Caki2 (cell line): ENCODE results near the gene LMF1. TPM values are rescaled to one million over a fixed set of nuclear protein-coding genes. Genes with fewer than 3 reads are reported as not detected.
"Not testable (repeated sequence)": the region's sequence is repeated elsewhere in the genome, so short reads cannot be mapped to it uniquely, and the experiment has no call there.

ENCODE experiments used
- DNase-seq: peaks from one replicate; pipeline ENCODE4 v3.0.0-alpha.2; 2015; ENCODE audit warnings: low read depth
- in situ Hi-C: cut with HindIII; loops from 2 replicates; pipeline ENCODE4 v1.10.0; 2016; ENCODE audit warnings: low sequenced_read_pairs, low pct_unique_long_range_greater_than_20kb, mixed read lengths
- total RNA-seq: library from RNA; depleted of rRNA; stranded (reverse); fragments of >200 nt; shearing (Covaris generic); gene quantifications from 2 replicates; pipeline ENCODE4 v1.2.3, GENCODE V29; 2014; ENCODE audit warnings: low replicate concordance

Gene LMF1
- total RNA-seq, 1 experiment from 2014 or later = 16.5 TPM

DNA sequence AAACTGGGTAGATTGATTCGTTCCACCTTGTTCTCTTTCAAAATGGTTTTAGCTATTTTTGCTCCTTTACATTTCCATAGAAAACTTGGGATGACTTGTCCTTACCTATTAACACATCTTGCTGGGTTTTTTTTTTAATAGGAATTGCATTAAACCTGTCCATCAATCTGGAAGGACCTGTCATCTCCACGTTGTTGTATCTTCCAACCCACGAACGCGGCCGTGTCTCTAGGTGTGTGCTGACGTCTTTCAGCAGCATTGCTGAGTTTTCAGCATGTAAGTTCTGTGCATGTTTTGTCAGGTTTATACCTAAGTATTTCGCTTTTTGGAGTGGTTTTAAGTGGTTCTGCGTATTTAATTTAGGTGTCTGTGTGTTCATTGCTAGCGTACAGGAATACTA, 109.9 kb downstream of the LMF1 start:
- in situ Hi-C loops = no loop called here
- DNase-seq = no peak

DNA sequence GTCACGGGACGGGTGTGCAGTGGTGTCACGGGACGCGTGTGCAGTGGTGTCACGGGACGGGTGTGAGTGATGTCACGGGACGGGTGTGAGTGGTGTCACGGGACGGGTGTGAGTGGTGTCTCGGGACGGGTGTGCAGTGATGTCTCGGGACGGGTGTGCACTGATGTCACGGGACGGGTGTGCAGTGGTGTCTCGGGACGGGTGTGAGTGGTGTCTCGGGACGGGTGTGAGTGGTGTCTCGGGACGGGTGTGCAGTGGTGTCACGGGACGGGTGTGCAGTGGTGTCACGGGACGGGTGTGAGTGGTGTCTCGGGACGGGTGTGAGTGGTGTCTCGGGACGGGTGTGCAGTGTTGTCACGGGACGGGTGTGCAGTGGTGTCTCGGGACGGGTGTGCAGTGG, 111.8 kb downstream of the LMF1 start:
- DNase-seq, in situ Hi-C loops: not testable (repeated sequence)

DNA sequence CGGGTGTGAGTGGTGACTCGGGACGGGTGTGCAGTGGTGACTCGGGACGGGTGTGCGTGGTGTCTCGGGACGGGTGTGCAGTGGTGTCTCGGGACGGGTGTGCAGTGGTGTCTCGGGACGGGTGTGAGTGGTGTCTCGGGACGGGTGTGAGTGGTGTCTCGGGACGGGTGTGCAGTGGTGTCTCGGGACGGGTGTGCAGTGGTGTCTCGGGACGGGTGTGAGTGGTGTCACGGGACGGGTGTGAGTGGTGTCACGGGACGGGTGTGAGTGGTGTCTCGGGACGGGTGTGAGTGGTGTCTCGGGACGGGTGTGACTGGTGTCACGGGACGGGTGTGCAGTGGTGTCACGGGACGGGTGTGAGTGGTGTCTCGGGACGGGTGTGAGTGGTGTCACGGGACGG, 112.3 kb downstream of the LMF1 start:
- DNase-seq, in situ Hi-C loops: not testable (repeated sequence)

DNA sequence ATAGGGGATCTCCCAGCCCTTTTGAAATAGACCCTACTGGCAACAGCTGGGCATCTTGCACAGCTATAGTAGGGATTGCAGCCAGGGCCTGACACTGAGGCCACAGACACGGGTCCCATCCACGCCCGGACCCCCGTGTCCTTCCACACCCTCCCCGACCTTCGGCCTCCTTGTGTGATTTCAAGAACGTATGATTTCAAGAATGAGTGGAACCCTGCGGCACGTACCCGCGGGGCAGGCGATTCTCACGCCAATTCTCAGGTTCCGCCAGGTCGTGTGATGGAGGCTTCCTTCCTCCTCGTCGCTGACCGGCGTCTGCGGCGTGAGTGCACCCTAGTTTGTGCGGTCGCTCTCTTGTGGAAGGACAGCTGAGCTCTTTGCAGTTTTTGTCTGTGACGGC, 114.0 kb downstream of the LMF1 start:
- no peak for DNase-seq
- in situ Hi-C loops = no loop called here

DNA sequence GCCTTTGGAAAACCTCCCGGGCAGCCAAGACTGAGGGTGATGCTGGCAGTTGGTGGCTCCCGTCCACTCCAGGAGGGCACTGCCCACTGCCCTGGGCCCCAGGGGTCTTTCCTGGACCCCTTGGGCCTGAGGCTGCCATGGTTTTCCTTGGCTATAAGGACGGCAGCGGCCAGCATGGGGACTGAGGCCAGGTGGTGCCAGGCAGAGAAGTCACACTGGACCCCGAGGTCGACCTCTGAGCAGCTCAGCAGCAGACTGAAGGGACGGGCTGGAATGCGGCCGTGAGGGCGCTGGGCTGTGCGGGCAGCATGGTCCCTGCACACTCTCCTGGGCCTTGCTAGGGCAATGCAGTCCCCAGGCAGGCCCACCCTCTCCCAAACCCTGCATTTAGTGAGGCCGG, 114.7 kb downstream of the LMF1 start:
- in situ Hi-C loops = no loop called here
- DNase-seq = no peak

DNA sequence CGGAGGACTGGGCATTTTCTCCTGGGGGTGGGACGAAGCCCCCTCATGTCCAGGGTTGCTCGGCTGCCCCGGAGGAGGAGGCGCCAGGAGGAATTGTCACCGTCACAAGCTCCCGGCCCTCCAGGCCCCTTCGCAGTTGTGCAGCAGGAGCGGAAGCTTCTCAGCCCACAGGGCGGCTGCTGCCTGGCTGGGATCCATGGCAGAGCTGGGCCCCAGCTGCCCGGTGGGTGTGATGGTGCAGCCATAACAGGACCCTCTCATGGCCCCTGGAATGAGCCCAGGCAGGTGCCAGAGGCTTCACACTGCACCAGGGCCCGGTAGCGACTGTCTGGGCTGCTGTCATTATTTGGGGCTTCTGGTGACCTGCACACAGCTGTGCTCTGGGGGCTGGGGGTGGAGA, 115.3 kb downstream of the LMF1 start:
- no peak for DNase-seq
- in situ Hi-C loops = no loop called here

DNA sequence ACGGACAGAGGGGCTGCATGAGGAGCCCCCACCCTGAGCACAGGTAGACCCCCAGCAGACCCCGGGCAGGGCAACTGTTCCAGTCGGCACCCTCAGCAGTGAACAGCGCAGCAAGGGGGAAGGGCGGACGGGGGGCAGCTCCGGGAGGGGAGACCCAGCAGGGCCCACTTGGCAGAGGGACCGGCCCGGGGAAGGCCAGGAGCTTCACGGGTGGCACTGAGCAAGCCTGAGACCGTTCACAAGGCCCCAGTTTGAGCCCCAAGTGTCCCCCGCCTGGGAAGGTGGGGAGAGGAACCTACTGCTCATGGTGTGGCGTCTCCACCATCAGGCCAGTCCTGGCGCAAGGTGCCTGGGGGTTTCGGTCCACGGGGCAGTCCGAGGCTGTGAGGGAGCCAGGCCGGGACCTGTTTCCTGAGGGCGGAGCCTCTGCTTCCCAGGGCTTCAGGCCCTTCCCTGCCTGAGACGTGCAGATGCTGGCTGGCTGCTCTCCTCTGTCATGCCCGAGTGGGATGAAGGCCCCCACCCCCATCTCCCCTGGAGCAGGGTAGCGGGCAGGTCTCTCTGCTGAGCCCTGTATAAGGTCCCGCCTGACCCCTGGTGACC, 115.9 kb downstream of the LMF1 start:
- in situ Hi-C loops = no loop called here
- no peak for DNase-seq

DNA sequence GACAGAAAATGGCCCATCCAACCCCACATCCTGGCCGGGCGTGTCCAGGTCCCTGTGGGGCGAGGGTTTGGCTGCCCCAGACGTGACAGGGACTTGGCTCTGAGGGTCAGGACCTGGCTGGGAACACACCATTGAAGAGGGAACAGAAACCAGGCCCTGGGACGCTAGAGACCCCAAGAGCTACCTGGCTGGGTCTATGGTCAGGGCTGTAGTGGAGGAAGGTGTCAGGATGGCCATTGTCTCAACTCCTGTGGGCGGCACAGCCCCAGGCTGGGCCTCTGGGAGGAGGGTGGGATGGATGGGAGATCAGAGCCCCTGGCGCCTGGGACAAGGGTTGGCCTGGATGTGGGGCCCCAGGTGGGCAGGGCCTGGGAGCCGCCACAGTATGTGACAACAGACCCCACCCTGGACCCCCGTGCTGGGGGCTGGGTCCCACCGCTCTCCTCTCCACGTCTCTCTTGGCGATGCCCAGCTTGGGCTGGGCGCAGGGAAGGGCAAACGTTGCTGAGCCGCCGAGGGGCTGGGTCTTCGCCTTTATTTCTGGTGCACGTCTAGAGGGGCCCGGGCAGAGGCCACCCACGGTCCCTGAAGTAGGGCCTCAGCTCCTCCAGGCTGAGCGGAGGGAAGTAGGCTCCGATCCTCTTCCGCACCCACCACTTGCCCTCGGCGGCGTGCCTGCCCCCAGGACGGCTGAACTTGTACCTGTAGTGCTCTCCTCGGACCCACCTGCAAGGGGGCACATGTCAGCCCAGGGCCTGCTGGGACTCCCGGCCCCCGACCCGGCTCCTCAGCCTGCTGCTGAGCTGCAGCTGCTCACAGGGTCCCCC, 116.6 kb downstream of the LMF1 start:
- in situ Hi-C loops = no loop called here

DNA sequence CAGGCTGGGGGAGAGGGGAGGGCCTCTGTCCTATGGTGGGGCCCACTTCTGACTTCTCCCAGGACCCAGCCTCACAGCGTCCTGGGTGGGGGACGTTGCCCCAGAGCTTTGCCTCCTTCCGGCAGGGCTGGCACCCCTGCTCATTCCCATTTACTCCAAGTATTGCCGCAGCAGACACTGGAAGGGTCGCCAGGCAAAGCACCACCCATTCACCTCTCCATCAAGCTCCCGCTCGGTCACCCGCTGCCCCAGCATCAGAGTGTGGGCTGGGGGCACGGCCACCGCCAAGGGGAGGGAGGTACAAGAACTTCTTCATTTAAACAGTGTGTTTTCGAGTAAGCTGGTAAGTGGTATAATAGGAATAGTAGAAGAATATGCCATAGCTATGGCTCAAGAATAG, 117.5 kb downstream of the LMF1 start:
- DNase-seq = no peak
- in situ Hi-C loops = no loop called here

More for the DNA sequence above, 116.6 kb downstream of the LMF1 start:
- DNase-seq = no peak

DNA sequence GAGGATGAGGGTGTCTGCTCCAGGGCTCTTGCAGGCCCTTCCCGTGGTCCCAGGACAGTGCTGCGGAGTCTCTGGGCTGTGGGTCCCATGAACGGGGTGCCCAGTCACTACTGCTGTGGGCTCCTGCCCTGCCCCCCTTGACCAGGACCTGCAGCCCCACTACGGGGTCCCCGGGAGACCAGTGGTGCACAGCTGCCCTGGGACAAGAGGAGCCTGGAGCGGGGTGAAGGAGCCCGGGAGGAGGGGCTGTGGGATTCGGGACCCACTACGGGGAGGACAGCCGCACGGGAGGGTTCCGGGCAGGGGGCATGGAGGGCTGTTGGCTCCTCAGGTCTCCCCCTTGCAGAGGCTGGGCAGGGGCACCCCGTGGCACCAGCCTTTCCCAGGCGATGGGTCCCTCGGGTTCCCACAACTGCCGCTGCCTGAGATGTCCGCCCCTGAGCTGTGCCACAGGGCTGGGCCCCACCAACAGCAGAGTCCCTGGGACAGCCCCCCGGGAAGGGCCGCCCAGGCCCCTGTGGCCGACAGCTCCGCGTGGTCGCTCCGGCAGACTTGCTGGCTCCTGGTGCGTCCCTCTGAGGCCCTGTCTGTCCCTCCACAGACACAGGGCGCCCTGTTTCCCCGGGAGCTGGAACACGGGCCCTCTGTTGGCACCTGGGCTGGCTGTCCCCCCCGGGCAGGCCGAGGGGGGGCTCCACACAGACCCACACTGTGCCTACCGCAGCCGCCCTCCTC, 118.2 kb downstream of the LMF1 start:
- in situ Hi-C loops = no loop called here
- no peak for DNase-seq

DNA sequence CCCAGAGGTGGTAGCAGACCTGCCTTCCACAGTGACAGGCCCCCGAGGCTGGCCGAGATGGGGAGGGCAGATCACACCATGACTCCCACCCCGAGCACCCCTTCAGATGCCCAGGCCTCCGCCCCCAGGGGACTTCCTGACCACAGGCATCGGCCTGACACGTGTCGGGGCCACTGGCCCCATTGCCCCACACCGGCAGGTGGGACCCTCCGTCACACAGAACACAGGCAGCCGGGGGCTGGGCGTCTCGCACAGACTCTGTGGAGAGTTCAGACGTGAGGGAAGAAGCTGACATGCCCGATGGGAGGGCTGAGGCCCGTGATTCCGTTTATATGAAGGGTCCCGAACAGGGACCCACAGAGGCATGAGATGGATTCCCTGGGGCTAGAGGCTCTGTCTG, 118.9 kb downstream of the LMF1 start:
- in situ Hi-C loops = no loop called here
- no peak for DNase-seq

DNA sequence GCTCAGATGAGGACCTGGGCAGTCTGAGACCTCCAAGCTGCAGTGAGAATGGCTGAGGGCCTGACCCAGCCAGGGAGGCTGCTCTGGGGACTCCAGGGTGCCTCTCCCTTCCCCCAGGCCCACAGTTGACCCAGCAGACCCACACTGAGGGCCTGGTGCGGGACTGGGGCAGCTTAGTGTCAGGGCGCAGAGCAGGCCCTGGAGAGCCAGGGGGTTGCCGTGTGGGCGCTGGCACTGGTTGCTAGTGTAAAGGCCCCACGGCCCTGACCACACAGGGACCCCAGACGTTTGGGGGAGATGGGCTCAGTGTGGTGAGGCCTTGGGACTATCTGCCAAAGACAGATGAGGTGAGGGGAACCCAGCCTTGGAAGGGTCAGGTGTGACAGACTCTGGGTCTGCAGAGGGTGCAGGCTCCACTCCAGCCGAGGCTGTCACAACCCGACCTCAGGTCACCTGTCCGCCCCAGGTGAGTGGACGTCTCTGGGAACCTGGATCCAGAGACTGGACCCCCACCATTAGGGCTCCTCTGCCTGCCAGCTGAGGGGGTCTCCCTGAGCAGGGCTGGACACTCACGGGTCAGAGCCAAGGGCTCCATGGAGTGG, 119.5 kb downstream of the LMF1 start:
- in situ Hi-C loops = no loop called here
- no peak for DNase-seq

DNA sequence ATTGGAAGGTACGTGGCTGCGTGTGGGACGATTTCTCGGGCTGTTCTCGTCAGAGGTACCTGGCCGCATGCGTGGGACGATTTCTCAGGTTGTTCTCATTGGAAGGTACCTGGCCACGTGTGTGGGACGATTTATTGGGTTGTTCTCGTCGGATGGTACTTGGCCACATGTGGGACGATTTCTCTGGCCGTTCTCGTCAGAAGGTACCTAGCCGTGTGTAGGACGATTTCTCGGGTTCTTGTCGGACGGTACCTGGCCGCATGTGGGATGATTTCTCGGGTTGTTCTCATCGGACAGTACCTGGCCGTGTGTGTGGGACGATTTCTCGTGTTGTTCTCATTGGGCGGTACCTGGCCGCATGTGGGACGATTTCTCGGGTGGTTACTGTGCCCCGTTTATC, 120.1 kb downstream of the LMF1 start:
- in situ Hi-C loops = no loop called here
- no peak for DNase-seq

DNA sequence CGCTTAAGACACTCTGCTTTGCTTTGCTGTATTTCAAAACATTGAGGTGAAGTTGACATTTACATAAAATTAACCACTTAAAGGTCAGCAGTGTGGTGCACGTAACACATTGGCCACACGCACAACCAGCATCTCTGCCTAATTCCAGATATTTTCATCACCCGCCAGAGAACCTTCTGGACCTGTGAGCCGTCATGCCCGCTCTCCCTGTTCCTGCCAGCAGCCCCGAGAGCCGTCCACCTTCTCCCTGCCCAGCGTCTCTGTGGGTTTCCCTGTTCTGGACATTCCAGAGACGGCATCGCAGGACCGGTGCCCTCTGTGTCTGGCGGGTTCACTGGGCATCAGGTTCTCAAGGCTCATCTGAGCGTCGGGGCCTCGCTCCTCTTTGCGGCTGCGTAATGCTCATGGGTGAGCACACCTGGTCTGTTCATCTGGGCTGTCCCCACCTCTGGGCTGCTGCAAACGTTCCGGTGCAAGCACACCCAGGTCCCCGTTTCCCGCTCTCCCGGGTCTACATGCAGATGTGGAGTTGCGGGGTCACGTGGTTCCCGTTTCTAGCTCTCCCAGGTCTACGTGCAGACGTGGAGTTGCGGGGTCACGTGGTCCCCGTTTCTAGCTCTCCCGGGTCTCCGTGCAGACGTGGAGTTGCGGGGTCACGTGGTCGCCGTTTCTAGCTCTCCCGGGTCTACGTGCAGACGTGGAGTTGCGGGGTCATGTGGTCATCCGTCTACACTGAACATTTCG, 122.1 kb downstream of the LMF1 start:
- no peak for DNase-seq
- in situ Hi-C loops = no loop called here

DNA sequence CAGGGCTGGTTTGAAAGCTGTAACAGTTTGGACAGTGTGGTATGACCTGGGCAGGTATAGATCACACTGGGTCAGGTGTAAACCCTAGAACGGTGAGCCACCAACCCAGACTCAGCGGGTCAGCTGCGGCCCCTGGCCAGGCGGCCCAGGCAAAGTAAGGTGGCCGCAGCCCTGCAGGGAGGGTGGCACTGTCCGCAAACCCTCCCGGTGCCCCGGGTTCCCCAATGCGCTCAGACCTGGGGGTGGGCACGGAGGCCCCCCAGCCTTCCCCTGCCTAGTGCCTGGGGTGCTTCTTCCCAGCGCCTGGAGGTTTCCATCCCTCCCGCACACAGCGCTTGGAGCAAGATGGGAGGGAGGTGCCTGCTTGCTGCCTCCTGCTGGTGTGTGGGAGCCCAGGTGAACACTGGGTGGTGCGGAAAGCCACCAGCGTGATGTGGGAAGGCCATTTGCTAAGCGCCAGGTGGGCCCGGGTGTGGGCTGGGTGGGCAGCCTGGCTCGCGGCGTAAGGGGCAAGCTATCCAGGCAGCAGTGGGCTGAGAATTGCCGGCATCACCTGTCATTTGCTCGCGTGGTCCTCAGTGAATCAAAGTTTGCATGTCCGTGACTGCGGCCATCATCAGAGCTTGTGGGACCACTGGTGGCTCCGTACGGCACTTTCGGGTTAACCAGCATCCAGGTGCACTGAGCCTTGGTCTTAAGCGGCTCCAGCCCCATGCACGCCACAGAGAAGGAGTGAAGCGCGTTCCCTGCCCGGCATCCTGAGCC, 122.9 kb downstream of the LMF1 start:
- no peak for DNase-seq
- in situ Hi-C loops = no loop called here

DNA sequence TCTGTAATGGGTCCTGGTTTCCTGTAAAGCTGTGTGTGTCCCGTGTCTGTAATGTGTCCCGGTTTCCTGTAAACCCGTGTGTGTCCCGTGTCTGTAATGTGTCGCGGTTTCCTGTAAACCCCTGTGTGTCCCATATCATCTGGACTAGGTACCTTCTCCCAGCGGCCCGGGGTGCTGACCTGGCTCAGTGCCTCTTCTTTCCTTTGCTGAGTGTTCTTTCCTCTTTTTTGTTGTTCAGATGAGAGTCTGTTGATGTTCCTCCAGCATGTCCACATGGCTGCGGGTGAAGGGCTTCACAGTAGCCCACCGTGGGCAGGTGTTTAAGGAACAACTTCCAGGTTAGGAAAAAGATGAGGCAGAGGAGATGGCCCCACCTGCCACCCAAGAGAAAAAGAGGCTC, 123.6 kb downstream of the LMF1 start:
- in situ Hi-C loops = no loop called here
- DNase-seq = no peak

DNA sequence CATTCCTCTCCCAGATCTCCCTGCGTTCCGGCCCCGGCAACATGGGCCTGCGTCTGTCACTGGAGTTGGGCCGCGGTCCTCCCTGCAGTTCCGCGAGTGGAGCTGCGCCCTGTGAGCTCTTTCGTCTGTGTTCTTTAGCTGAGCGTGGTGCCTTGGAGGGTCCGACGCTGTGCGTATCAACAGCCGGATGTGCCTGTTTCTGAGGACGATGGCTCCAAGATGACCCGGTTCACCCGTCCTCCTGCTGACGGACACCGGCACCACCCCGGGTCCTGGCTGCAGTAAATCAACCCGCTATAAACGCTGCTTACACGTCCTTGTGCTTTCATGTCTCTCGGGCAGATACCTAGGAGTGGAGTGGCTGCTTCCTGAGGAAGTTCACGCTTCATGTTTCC, 125.4 kb downstream of the LMF1 start:
- in situ Hi-C loops = no loop called here
- DNase-seq = no peak
